Stomach (tissue), 9 donors: ENCODE measurements around the gene SLC16A7. TPM values are rescaled to one million over a fixed set of nuclear protein-coding genes. Genes with fewer than 3 reads are reported as not detected.

Source experiments
- DNase-seq, 2 donors: peaks; one replicate each; pipeline versions ENCODE4 v3.0.0 to v3.0.0-alpha.2; 2013 to 2019
- H3K27ac ChIP-seq, 5 donors: fragments of 200-600 bp in 4 of 5; sonication (generic) in 4 of 5; one replicate each; pipeline ENCODE4 v1.5.1; 2013 to 2019; ENCODE audit warnings: mild to moderate bottlenecking in 1 of 5, moderate library complexity in 1 of 5
- H3K27me3 ChIP-seq, 3 donors: fragments of 200-600 bp; sonication (generic); one replicate each; pipeline ENCODE4 v1.5.1; 2017 to 2019; ENCODE audit warnings: mixed run types in 1 of 3
- H3K36me3 ChIP-seq, 4 donors: fragments of 200-600 bp; sonication (generic); 1 replicate in 3 of 4; 2 replicates in 1 of 4; pipeline ENCODE4 v1.5.1; 2016 to 2019
- H3K4me1 ChIP-seq, 4 donors: fragments of 200-600 bp; sonication (generic); one replicate each; pipeline ENCODE4 v1.5.1; 2016 to 2019
- H3K4me3 ChIP-seq, 4 donors: fragments of 200-600 bp; sonication (generic) in 3 of 4; one replicate each; pipeline ENCODE4 v1.5.1; 2016 to 2019; ENCODE audit warnings: mild to moderate bottlenecking in 1 of 4
- H3K9me3 ChIP-seq, 4 donors: fragments of 200-600 bp; sonication (generic); one replicate each; pipeline ENCODE4 v1.5.1; 2016 to 2019
- CTCF ChIP-seq, 7 experiments: fragments of 450-650 bp in 4 of 7; fragments of 200-600 bp in 3 of 7; sonication (generic) in 3 of 7; IDR thresholded peaks; one replicate each; pipeline ENCODE4 v1.5.1; 2016 to 2019; ENCODE audit warnings: antibody characterized with exemption in 7 of 7, control low read depth in 2 of 7, mild to moderate bottlenecking in 1 of 7
- EP300 ChIP-seq: sonication (generic); formaldehyde crosslinking; IDR thresholded peaks from one replicate; pipeline ENCODE4 v1.6.1; 2017; ENCODE audit warnings: antibody characterized with exemption
- POLR2A ChIP-seq, 4 donors: fragments of 450-650 bp; IDR thresholded peaks; one replicate each; pipeline ENCODE4 v1.6.1; 2016; ENCODE audit warnings: antibody characterized with exemption in 4 of 4, control low read depth in 2 of 4, mild to moderate bottlenecking in 1 of 4, moderate library complexity in 1 of 4
- POLR2AphosphoS5 ChIP-seq, 3 donors: sonication (generic); formaldehyde crosslinking; IDR thresholded peaks; one replicate each; pipeline ENCODE4 v1.6.1; 2016; ENCODE audit warnings: antibody characterized with exemption in 3 of 3
- WGBS, 5 donors: extraction: QIAGEN DNeasy Blood & Tissue Kit in 3 of 5; methylation state at CpG; one replicate each; pipeline versions ENCODE4 v1.1.5 to v1.1.7; 2013 to 2018; 5-methylcytosine and 5-hydroxymethylcytosine counted together
- intact Hi-C: fragments of 100-400 bp; cut with DNase I; formaldehyde crosslinking; loops from one replicate; pipeline ENCODE4 v1.15.1; 2023; ENCODE audit warnings: low total_unique reads
- polyA plus RNA-seq, 3 donors: library from polyadenylated mRNA; stranded (reverse); fragments of 200-250 nt; gene quantifications; one replicate each; pipeline ENCODE4 v1.2.3, GENCODE V29; 2013
- total RNA-seq, 5 donors: library from RNA; depleted of rRNA; stranded (reverse); fragments of >200 nt; gene quantifications; one replicate each; pipeline versions ENCODE4 v1.1.0 to v1.2.3, GENCODE V29; 2014 to 2016
- donor health status: healthy with polysubstance abuse.
- donor health status: Bipolar disorder and iron deficiency.
- donor health status: healthy.

SLC16A7 gene
- total and polyA plus RNA-seq, 8 donors = 1.8 to 150 (median 10.3) TPM

GRCh38 chr12:59780605-59781135 is 184.8 kb downstream of the SLC16A7 start:
- H3K27ac ChIP-seq = no peak overlapping the region
- H3K36me3 ChIP-seq = peaks cover 0 to 4% (median 0%) of the 10 kb centered on the region in 4 donors
- DNase-seq = peak in 1 of 2 donors; percentile 25
- 61 to 86% (median 68%) methylated on average over 3 of the region's 3 CpGs for WGBS, 5 donors
- TF ChIP-seq POLR2A (IDR thresholded peaks at IDR 0.05) (no peak), POLR2AphosphoS5 (IDR thresholded peaks at IDR 0.05) (no peak), EP300 (no peak), CTCF (IDR thresholded peaks at IDR 0.05) (no peak)
- intact Hi-C loops = no loop called here
- H3K9me3 ChIP-seq = no peaks in the 10 kb centered on the region
- no peaks in the 10 kb centered on the region for H3K27me3 ChIP-seq
- no peaks in the 10 kb centered on the region for H3K4me1 ChIP-seq
- no peak overlapping the region for H3K4me3 ChIP-seq

GRCh38 chr12:59787610-59788009 is 191.8 kb downstream of the SLC16A7 start:
- Histone ChIP-seq H3K27me3 (no peaks in the 10 kb centered on the region), H3K27ac (no peak overlapping the region), H3K4me1 (no peaks in the 10 kb centered on the region), H3K9me3 (peaks cover 0 to 7% (median 0%) of the 10 kb centered on the region in 4 donors), H3K36me3 (peaks cover 0 to 5% (median 0%) of the 10 kb centered on the region in 4 donors), H3K4me3 (no peak overlapping the region)
- no peak for DNase-seq
- WGBS, 5 donors = 68 to 76% (median 72%) methylated on average over 4 of the region's 4 CpGs
- TF ChIP-seq POLR2AphosphoS5 (IDR thresholded peaks at IDR 0.05) (no peak), POLR2A (IDR thresholded peaks at IDR 0.05) (no peak)
- intact Hi-C loops = no loop called here

- 96 to 100% (median 98%) methylated on average over 1 of the region's 1 CpG; no CpG with 5 or more reads in 1 of the 5 donors for WGBS, 5 donors
Measured at GRCh38 chr12:59792647-59793046, 196.8 kb downstream of the SLC16A7 start.

GRCh38 chr12:59803735-59804134 is 207.9 kb downstream of the SLC16A7 start:
- 68 to 89% (median 85%) methylated on average over 1 of the region's 1 CpG for WGBS, 5 donors
- TF ChIP-seq POLR2AphosphoS5 (IDR thresholded peaks at IDR 0.05) (no peak), POLR2A (IDR thresholded peaks at IDR 0.05) (no peak), EP300 (no peak), CTCF (IDR thresholded peaks at IDR 0.05) (no peak)
- Histone ChIP-seq H3K9me3 (peaks cover 0 to 29% (median 10%) of the 10 kb centered on the region in 4 donors), H3K36me3 (no peaks in the 10 kb centered on the region), H3K4me3 (no peak overlapping the region), H3K27ac (peak overlapping the region in 1 of 5 donors; percentile 61), H3K27me3 (no peaks in the 10 kb centered on the region), H3K4me1 (no peaks in the 10 kb centered on the region)
- no peak for DNase-seq
- intact Hi-C loops = no loop called here

More at GRCh38 chr12:59792647-59793046, 196.8 kb downstream of the SLC16A7 start:
- TF ChIP-seq POLR2AphosphoS5 (IDR thresholded peaks at IDR 0.05) = no peak
- no peak for TF ChIP-seq EP300
- TF ChIP-seq POLR2A (IDR thresholded peaks at IDR 0.05) = no peak
- TF ChIP-seq CTCF (IDR thresholded peaks at IDR 0.05) = no peak
- peaks cover 0 to 35% (median 17%) of the 10 kb centered on the region in 4 donors for H3K9me3 ChIP-seq
- no peak overlapping the region for H3K27ac ChIP-seq
- no peaks in the 10 kb centered on the region for H3K4me1 ChIP-seq
- no peak overlapping the region for H3K4me3 ChIP-seq
- peaks cover 0 to 10% (median 0%) of the 10 kb centered on the region in 4 donors for H3K36me3 ChIP-seq
- no peaks in the 10 kb centered on the region for H3K27me3 ChIP-seq
- DNase-seq = no peak
- intact Hi-C loops = no loop called here

- TF ChIP-seq CTCF (IDR thresholded peaks at IDR 0.05) (peak in 5 of 7 experiments; percentile 41 to 69 (median 62)), POLR2AphosphoS5 (IDR thresholded peaks at IDR 0.05) (no peak), POLR2A (IDR thresholded peaks at IDR 0.05) (no peak), EP300 (no peak)
- Histone ChIP-seq H3K4me3 (no peak overlapping the region), H3K36me3 (no peaks in the 10 kb centered on the region), H3K27me3 (no peaks in the 10 kb centered on the region), H3K9me3 (no peaks in the 10 kb centered on the region), H3K4me1 (no peaks in the 10 kb centered on the region), H3K27ac (no peak overlapping the region)
- 9 to 16% (median 13%) methylated on average over 3 of the region's 3 CpGs for WGBS, 5 donors
- peak in 1 of 2 donors; percentile 52 for DNase-seq
- intact Hi-C loops = no loop called here
Measured at GRCh38 chr12:59808317-59808910, 212.6 kb downstream of the SLC16A7 start.
